HepG2 (cell line): ENCODE measurements around the gene IMPDH2. TPM values are rescaled to one million over a fixed set of nuclear protein-coding genes. Genes with fewer than 3 reads are reported as not detected.

ENCODE experiments used
- FOXP1 ChIP-seq, 2 experiments: fragments of 450-650 bp in 1 of 2; IDR thresholded peaks; 2 replicates each; pipeline ENCODE4 v1.6.1; 2017 to 2018; ENCODE audit warnings: antibody characterized with exemption in 1 of 2
- GATAD2A ChIP-seq: IDR thresholded peaks from 2 replicates; pipeline ENCODE4 v1.6.1; 2016
- IKZF1 ChIP-seq: fragments of 450-650 bp; IDR thresholded peaks from 2 replicates; pipeline ENCODE4 v1.7.1; 2016
- JUNB ChIP-seq: sonication (generic); formaldehyde crosslinking; IDR thresholded peaks from 2 replicates; pipeline ENCODE4 v1.8.0; 2022; ENCODE audit warnings: missing genetic modification reagents, mild to moderate bottlenecking, borderline replicate concordance
- MIXL1 ChIP-seq: IDR thresholded peaks from 2 replicates; pipeline ENCODE4 v1.6.1; 2016
- NBN ChIP-seq: fragments of 450-650 bp; conservative IDR thresholded peaks from 2 replicates; pipeline ENCODE4 v1.6.1; 2017
- NR2C2 ChIP-seq: sonication (generic); formaldehyde crosslinking; IDR thresholded peaks from 2 replicates; pipeline ENCODE4 v1.4.0; 2020; ENCODE audit warnings: missing genetic modification reagents, mild to moderate bottlenecking, moderate library complexity, borderline replicate concordance
- NR2F6 ChIP-seq, 2 experiments: IDR thresholded peaks; 2 replicates each; pipeline ENCODE4 v1.6.1; 2016; ENCODE audit warnings: antibody characterized with exemption in 1 of 2, mild to moderate bottlenecking in 1 of 2
- POLR2G ChIP-seq: fragments of 200-400 bp; formaldehyde crosslinking; IDR thresholded peaks from 2 replicates; pipeline ENCODE4 v1.6.1; 2018; ENCODE audit warnings: mild to moderate bottlenecking, low read depth, low read length, moderate library complexity
- RARA ChIP-seq: IDR thresholded peaks from 2 replicates; pipeline ENCODE4 v1.6.1; 2016; ENCODE audit warnings: missing genetic modification reagents, missing compliant biosample characterization
- ZFX ChIP-seq: sonication (generic); formaldehyde crosslinking; IDR thresholded peaks from 2 replicates; pipeline ENCODE4 v1.4.0; 2020; ENCODE audit warnings: mild to moderate bottlenecking, low read depth, missing genetic modification reagents, moderate library complexity
- ZNF292 ChIP-seq: sonication (generic); formaldehyde crosslinking; IDR thresholded peaks from 2 replicates; pipeline ENCODE4 v1.8.1; 2022; ENCODE audit warnings: mild to moderate bottlenecking, low read depth, missing genetic modification reagents, borderline replicate concordance
- ZNF788 ChIP-seq: sonication (generic); formaldehyde crosslinking; IDR thresholded peaks from 2 replicates; pipeline ENCODE4 v1.5.0; 2020; ENCODE audit warnings: mild to moderate bottlenecking, missing genetic modification reagents, borderline replicate concordance
- polyA plus RNA-seq, 8 experiments: library from polyadenylated mRNA; depleted of rRNA in 3 of 8; stranded (reverse) in 7 of 8; unstranded in 1 of 8; fragments of >200 nt; fragmentation: Illumina TruSeq in 4 of 8; extraction: Trizol in 4 of 8; gene quantifications; 2 replicates each; pipeline versions ENCODE4 v1.2.1 to v1.2.3, GENCODE V29; 2011 to 2016; ENCODE audit warnings: low read depth in 4 of 8, missing spikeins in 1 of 8, mixed read lengths in 1 of 8; ENCODE audit not compliant: insufficient read depth in 1 of 8
- total RNA-seq, 5 experiments: library from RNA; depleted of rRNA; stranded (reverse); fragments of >200 nt; fragmentation: Illumina TruSeq; extraction: Trizol; gene quantifications; 2 replicates each; pipeline ENCODE4 v1.2.3, GENCODE V29; 2016; ENCODE audit warnings: low read depth in 1 of 5
- TF ChIP-seq, protein P1 (sequence below): sonication (generic); formaldehyde crosslinking; conservative IDR thresholded peaks from 2 replicates; pipeline ENCODE4 v1.4.0; 2020; ENCODE audit warnings: missing genetic modification reagents
- TF ChIP-seq, protein P2 (sequence below): sonication (generic); formaldehyde crosslinking; IDR thresholded peaks from 2 replicates; pipeline ENCODE4 v1.4.0; 2020; ENCODE audit warnings: missing genetic modification reagents
- TF ChIP-seq, protein P3 (sequence below): sonication (generic); formaldehyde crosslinking; IDR thresholded peaks from 2 replicates; pipeline ENCODE4 v1.4.0; 2020; ENCODE audit warnings: missing genetic modification reagents, borderline replicate concordance
- TF ChIP-seq, protein P4 (sequence below): sonication (generic); formaldehyde crosslinking; IDR thresholded peaks from 2 replicates; pipeline ENCODE4 v1.8.0; 2023; ENCODE audit warnings: mild to moderate bottlenecking, missing genetic modification reagents

IMPDH2 gene
- total and polyA plus RNA-seq, 2 of the 13 experiments (the other 11 are each of a cell fraction or from before 2014, with no cell fraction given): 248 to 260 TPM

DNA sequence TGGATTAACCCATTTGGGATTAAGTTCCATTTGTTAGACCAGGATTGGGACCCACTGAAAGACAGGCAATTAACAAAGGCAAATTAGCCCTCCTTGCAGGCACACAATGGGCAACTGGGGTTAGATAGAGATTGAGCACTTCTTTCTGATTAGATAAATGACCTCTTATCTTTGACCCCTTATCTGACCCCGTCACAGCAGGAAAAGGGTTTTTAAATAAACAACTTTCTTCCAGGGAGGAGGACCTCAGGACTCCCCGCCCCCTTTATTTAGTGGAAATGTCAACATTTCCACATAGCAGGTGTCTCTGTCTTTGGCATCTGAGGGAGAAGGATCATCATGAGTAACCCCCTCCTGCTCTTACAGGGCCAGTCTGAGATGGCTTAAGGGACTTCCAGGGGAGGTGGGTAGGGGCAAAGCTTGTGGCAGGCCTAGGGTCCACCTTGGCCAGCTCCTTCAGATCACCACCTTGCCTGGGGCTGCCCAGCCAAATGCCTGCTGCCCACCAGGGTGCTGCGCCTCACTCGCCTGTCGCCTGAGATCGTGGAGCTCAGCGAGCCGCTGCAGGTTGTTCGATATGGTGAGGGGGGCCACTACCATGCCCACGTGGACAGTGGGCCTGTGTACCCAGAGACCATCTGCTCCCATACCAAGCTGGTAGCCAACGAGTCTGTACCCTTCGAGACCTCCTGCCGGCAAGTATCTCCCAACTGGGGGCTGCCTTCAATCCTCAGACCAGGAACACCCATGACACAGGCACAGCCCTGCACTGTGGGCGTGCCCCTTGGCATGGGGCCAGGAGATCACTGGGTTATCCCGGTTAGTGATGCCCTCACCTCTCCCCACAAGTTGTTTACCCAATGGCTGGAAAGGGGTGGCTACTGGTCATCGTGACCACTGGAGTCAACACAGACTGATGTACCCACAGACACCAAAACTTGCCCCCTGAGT is 24.6 kb downstream of the IMPDH2 start (continued):
- TF ChIP-seq, protein P1, sequence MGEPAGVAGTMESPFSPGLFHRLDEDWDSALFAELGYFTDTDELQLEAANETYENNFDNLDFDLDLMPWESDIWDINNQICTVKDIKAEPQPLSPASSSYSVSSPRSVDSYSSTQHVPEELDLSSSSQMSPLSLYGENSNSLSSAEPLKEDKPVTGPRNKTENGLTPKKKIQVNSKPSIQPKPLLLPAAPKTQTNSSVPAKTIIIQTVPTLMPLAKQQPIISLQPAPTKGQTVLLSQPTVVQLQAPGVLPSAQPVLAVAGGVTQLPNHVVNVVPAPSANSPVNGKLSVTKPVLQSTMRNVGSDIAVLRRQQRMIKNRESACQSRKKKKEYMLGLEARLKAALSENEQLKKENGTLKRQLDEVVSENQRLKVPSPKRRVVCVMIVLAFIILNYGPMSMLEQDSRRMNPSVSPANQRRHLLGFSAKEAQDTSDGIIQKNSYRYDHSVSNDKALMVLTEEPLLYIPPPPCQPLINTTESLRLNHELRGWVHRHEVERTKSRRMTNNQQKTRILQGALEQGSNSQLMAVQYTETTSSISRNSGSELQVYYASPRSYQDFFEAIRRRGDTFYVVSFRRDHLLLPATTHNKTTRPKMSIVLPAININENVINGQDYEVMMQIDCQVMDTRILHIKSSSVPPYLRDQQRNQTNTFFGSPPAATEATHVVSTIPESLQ (CRISPR knock-in tag): no peak
- TF ChIP-seq, protein P2, sequence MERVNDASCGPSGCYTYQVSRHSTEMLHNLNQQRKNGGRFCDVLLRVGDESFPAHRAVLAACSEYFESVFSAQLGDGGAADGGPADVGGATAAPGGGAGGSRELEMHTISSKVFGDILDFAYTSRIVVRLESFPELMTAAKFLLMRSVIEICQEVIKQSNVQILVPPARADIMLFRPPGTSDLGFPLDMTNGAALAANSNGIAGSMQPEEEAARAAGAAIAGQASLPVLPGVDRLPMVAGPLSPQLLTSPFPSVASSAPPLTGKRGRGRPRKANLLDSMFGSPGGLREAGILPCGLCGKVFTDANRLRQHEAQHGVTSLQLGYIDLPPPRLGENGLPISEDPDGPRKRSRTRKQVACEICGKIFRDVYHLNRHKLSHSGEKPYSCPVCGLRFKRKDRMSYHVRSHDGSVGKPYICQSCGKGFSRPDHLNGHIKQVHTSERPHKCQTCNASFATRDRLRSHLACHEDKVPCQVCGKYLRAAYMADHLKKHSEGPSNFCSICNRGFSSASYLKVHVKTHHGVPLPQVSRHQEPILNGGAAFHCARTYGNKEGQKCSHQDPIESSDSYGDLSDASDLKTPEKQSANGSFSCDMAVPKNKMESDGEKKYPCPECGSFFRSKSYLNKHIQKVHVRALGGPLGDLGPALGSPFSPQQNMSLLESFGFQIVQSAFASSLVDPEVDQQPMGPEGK (CRISPR knock-in tag): peak; percentile 87
- TF ChIP-seq ZNF788 (CRISPR knock-in tag): peak; percentile 24; the same call in 1 of the 2 replicates
- TF ChIP-seq, protein P3, sequence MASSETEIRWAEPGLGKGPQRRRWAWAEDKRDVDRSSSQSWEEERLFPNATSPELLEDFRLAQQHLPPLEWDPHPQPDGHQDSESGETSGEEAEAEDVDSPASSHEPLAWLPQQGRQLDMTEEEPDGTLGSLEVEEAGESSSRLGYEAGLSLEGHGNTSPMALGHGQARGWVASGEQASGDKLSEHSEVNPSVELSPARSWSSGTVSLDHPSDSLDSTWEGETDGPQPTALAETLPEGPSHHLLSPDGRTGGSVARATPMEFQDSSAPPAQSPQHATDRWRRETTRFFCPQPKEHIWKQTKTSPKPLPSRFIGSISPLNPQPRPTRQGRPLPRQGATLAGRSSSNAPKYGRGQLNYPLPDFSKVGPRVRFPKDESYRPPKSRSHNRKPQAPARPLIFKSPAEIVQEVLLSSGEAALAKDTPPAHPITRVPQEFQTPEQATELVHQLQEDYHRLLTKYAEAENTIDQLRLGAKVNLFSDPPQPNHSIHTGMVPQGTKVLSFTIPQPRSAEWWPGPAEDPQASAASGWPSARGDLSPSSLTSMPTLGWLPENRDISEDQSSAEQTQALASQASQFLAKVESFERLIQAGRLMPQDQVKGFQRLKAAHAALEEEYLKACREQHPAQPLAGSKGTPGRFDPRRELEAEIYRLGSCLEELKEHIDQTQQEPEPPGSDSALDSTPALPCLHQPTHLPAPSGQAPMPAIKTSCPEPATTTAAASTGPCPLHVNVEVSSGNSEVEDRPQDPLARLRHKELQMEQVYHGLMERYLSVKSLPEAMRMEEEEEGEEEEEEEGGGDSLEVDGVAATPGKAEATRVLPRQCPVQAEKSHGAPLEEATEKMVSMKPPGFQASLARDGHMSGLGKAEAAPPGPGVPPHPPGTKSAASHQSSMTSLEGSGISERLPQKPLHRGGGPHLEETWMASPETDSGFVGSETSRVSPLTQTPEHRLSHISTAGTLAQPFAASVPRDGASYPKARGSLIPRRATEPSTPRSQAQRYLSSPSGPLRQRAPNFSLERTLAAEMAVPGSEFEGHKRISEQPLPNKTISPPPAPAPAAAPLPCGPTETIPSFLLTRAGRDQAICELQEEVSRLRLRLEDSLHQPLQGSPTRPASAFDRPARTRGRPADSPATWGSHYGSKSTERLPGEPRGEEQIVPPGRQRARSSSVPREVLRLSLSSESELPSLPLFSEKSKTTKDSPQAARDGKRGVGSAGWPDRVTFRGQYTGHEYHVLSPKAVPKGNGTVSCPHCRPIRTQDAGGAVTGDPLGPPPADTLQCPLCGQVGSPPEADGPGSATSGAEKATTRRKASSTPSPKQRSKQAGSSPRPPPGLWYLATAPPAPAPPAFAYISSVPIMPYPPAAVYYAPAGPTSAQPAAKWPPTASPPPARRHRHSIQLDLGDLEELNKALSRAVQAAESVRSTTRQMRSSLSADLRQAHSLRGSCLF (CRISPR knock-in tag): no peak
- TF ChIP-seq ZFX (CRISPR knock-in tag): no peak
- TF ChIP-seq, protein P4, sequence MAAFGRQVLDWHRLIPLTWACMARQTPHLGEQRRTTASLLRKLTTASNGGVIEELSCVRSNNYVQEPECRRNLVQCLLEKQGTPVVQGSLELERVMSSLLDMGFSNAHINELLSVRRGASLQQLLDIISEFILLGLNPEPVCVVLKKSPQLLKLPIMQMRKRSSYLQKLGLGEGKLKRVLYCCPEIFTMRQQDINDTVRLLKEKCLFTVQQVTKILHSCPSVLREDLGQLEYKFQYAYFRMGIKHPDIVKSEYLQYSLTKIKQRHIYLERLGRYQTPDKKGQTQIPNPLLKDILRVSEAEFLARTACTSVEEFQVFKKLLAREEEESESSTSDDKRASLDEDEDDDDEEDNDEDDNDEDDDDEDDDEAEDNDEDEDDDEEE (CRISPR knock-in tag): no peak
- TF ChIP-seq GATAD2A: 0 out of 2 replicates have a peak, but pooled peaks have one; percentile 25
- TF ChIP-seq NR2F6 (IDR thresholded peaks at IDR 0.05): peak; percentile 83
- peak; percentile 64 for TF ChIP-seq NR2F6 (CRISPR knock-in tag; IDR thresholded peaks at IDR 0.05)
- no peak for TF ChIP-seq POLR2G
- no peak for TF ChIP-seq JUNB (CRISPR knock-in tag)
- TF ChIP-seq IKZF1: no peak
- TF ChIP-seq NBN: no peak
- peak; percentile 32; the same call in 1 of the 2 replicates for TF ChIP-seq RARA (CRISPR knock-in tag)
- 0 out of 2 replicates have a peak, but pooled peaks have one; percentile 1 for TF ChIP-seq ZNF292 (CRISPR knock-in tag)
- TF ChIP-seq NR2C2 (CRISPR knock-in tag): peak; percentile 41; the same call in 1 of the 2 replicates
- TF ChIP-seq FOXP1 (IDR thresholded peaks at IDR 0.05): no peak
- peak; percentile 18; the same call in 1 of the 2 replicates for TF ChIP-seq FOXP1 (CRISPR knock-in tag; IDR thresholded peaks at IDR 0.05)
- TF ChIP-seq MIXL1: no peak
